NCI-H1694 (cell line): Measurements from ENCODE around the gene TECPR1.
"Not testable (repeated sequence)": the region's sequence is repeated elsewhere in the genome, so short reads cannot be mapped to it uniquely, and the experiment has no call there.

Experiments used
- DNase-seq: peaks from one replicate; lab custom pipeline; 2025; lab: John Stamatoyannopoulos, UW

The TECPR1 gene

GRCh38 chr7:98227939-98228338 is 24.1 kb downstream of the TECPR1 start:
- DNase-seq: no peak

- no peak for DNase-seq
Observed at GRCh38 chr7:98225913-98226614, 26.0 kb downstream of the TECPR1 start.

- no peak for DNase-seq
Observed at GRCh38 chr7:98224701-98225181, 27.3 kb downstream of the TECPR1 start.

- no peak for DNase-seq
Observed at GRCh38 chr7:98223898-98224700, 27.9 kb downstream of the TECPR1 start.

GRCh38 chr7:98223351-98223897 is 28.6 kb downstream of the TECPR1 start:
- DNase-seq: no peak

- no peak for DNase-seq
Observed at GRCh38 chr7:98222533-98223195, 29.4 kb downstream of the TECPR1 start.

GRCh38 chr7:98221611-98222532 is 30.2 kb downstream of the TECPR1 start:
- DNase-seq: no peak

GRCh38 chr7:98219382-98219781 is 32.6 kb downstream of the TECPR1 start:
- not testable (repeated sequence) for DNase-seq

- DNase-seq: no peak
Observed at GRCh38 chr7:98217623-98218582, 34.1 kb downstream of the TECPR1 start.

- DNase-seq: no peak
Observed at GRCh38 chr7:98216941-98217622, 35.0 kb downstream of the TECPR1 start.

- no peak for DNase-seq
Observed at GRCh38 chr7:98215561-98216495, 36.2 kb downstream of the TECPR1 start.

GRCh38 chr7:98214811-98215321 is 37.2 kb downstream of the TECPR1 start:
- DNase-seq: no peak

- no peak for DNase-seq
Observed at GRCh38 chr7:98213888-98214810, 37.9 kb downstream of the TECPR1 start.

GRCh38 chr7:98213296-98213887 is 38.6 kb downstream of the TECPR1 start:
- no peak for DNase-seq

- no peak for DNase-seq
Observed at GRCh38 chr7:98212532-98213041, 39.4 kb downstream of the TECPR1 start.
